Activated CD4-positive, CD25-positive, alpha-beta regulatory T cell treated with anti-CD3 and anti-CD28 coated beads, Interleukin-2, amount 50 U/mL, for 72 hours (primary cell): ENCODE measurements around the gene CXCL14.

Experiments used
- DNase-seq: peaks from one replicate; pipeline ENCODE4 v3.0.0; 2021

CXCL14 gene

DNA sequence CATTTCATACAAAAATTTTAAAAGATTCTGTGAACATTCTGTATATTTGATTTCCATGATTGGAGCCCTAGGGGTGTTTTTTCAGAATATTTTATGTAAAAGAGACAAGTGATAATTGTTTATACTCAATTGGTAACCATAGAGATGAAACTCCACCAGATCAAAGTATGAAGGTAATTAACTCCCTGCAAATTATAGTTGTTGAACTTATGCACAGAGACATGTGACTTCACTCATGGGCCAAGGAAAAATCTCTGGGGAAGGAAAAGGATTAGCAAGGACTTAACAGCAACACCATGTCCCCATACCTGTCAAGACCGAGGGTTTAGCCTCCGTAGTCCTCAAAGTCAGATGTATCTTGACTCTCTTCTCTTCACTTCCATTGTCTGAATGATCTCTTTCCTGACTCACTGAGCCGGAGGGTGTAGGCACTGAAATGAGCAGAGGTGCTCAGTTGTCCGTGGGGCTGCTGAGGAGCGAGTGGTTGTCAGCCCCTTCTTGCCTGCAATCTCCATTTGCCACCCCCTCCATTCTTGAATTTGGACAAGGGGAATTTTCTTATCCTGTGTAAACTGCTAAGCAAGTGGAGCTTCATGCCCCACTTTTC, 17.5 kb upstream of the CXCL14 start:
- no peak for DNase-seq

DNA sequence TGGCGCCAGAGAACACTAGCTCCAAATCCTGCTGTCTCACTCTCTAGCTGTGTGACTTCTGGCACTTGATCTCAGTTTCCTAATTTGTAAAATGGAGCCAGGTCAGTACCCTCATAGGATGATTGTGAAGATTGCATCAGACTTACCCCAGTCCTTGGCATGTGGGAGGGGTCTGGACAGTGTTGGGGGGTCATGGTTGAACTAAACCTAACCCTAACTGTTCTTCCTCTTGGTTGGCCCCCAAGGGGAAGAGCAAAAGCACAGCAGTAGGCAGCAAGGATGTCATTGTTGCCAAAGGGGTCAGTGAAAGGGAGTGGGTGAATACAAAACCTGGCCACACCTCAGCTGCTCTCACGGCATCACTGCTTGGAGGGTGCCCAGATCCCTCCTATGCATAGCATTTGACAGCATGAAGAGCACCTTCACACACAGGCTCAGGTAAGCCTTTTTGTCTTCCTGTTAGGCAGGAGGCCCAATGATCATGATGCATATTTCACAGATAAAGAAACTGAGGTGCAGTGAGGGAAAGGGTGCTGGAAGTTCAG, 15.7 kb upstream of the CXCL14 start:
- DNase-seq: no peak

DNA sequence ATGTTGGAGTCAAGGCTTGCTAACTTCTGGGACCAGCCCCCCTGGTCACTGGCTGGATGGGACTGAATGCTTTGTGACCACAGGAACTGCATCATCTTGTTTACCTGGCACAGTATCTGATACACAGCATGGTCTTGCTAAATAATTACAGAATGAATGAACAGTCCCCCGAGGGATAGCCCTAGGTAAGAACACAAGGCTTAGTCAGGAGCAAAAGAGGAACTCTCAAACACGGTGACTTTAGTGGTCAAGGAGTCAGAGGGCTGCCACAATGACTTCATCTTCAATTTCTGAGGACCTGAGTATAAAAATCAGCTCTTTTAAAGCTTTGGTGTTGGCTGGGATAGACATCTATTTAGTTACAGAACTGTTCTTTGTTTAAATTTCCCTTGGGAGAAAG, 15.1 kb upstream of the CXCL14 start:
- DNase-seq: no peak

DNA sequence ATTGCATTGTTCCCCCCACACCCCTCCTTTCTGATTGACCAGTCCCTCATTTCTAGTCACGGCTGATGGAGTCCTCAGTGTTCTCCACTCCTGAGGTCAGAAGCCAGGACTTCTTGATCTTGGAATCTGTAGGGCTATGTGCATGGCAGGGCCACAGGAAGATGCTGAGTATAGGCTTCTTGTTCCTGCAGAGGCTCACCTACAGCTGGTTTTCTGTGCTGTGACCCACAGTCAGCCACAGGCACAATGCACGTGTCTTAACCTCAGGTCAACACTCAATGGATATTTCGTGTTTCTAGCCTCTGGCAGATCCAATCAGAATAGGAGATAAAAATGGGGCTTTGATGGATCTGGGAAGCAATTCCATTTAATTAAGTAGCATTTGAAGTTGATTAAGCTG, 14.3 kb upstream of the CXCL14 start:
- DNase-seq: no peak

- DNase-seq: no peak
Measured at GRCh38 chr5:135592312-135593045, 13.7 kb upstream of the CXCL14 start.

DNA sequence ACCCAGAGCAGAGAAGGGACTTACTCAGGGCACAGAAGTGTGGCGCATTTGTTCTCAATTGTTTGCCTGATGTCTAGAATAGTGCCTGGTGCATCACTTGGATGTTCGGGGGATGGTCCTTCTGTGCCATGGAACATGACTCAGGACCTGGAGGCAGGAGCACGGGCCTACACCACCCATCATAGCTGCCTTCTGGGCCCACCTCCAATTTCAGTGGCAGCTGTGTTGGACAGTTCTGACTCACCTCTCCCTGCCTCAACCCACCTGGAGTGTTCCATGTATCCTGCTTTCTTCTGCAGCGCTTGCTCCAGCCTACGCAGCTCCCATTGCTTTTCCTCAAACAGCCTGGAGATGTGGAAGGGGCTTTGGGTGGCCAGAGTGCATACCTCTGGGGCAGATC, 12.5 kb upstream of the CXCL14 start:
- DNase-seq: no peak

DNA sequence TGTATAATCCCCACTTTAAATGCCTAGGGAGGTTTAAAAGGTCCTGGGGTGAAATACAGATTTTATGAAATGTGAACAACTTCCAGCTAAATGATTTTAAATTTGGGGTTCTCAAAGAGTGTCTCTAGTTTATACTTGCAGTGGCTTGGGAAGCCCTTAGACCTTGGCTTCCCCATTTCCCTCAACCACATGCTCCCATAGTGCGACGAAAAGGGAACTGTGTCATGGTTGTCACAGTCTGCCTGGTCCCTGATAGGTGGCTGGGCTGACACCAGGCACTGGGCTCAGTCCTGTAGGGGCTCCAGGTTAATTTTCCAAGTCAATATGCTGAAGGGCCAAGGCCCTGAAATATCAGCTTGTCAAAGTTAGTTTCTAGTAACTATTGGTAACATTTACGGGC, 10.4 kb upstream of the CXCL14 start:
- no peak for DNase-seq

DNA sequence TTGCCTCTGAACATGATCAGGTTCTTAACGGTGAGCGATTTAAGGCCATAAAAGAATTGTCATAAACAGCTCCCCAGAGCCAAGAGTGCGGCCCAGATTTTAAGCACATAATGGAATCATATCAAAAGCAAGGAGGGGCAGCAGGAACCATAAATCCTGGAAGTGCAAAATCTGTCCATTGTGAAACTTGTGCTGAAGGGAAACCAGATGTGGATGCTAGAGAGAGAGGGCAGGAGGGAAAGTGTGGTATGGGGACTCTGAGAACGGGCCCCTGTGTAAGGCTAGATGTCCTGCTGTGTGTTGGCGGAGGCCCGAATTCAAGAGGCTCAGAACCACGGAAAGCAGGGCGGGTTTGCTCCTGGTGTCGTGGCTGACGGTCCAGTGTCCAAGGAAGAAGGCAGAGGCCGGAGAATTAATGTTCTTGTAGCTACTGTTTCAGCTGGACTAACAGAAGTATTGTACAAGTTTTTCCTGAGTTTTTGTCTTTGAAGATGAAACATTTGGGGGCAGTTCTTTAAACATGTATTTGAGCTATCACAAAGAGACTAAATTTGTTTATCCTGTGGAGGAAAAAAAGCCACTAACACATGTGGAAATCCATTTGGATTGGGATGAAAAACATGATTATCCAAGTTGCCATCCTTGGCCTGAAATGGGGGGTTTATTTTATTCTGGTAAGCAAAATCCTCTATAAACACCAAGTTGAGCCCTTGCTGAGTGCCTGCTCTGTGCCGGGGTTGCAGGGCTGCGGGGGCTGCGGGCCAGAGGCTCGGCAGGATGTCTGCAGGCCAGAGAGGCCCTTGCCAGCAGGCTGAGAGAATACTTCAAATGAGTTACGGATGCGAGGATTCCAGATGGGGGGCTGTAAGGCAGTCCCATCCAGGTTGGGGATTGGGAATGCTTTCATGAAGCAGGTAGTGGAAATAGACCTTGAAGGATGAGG, 9.2 kb upstream of the CXCL14 start:
- DNase-seq: no peak

DNA sequence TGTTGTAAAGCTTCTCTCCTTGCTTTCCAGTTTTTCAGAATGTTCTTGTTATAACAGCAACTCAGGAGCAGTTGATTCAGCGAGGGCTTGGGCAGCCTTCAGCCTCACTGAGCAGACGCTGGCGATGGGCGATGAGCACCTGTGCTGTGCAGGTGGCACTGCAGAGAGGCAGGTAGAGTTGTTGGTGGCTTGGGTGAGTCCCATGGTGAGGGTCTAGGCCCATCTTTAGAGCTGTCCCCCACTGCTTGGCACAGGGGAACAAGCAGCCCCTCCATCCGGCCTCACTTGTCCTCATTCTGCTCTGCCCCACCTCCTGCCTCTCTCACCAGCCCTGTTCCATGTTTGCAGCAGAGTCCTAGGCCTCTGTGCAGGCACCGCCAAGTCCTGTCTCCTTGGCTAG, 6.1 kb upstream of the CXCL14 start:
- no peak for DNase-seq

DNA sequence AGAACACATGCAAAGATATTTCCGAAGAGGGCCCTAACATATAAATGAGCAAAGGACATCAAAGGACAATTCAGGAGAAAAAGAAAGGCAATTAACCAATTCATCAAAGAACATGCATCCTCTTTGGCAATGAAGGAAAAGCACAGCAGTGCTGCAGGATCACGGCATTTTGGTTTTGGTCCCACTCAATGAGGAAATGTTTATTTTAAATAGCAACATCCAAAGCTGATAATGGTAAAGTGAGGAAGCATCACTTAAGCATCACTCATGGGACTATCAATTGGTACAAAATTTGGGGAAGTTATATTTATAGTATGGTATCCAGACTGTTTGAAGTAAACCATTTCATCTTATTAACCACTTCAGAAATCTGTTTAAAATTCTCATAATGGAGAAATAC, 5.5 kb upstream of the CXCL14 start:
- DNase-seq: no peak

DNA sequence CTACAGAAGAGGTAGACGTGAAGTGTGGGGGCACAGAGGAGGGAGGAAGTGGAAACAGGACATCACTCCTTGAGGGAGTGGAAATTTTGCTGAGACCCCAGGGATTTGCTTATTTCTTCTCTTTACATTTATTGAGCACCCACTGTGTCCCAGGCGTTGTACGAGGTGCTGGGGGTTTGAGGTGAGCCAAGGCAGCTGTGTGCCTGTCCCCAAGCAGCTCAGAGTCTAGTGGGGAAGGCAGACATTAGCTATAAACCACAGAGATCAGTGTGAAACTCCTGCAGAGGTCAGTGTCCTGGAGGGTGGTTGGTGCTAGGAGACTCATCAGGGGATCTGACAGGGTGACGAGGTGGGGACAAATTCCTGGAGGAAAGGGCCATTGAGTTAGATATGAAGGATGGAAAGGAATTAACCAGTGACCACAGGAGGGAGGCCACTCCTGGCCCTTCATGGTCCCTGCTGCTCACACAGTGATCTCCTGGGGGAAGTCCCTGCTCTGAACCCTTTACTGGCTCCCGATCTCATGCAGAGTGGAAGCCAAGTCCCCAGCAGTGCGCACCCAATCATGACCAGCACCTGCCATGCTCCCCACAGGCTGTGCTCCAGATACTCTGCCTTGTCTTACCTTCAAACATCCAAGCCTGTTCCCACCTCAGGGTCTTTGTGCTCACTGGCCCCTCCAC, 3.4 kb upstream of the CXCL14 start:
- DNase-seq: no peak

DNA sequence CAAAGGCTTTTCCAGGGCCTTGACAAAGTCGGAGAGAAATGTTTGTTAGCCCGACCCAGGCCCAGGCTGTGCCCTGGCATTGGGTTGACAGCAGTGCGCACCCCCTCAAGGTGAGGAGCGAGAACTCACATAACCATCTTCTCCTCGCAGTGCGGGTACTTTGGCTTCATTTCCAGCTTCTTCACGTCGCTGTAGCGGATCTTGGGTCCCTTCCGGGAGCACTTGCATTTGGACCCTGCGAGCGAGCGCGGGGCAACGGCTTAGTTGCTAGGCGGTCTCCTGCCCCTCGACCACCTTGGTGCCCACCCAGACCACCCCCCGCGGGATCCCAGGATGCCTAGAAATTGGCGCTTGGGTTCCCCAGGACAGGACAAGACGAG, 496 bp downstream of the CXCL14 start:
- no peak for DNase-seq

GRCh38 chr5:135577421-135577820, 1.4 kb downstream of the CXCL14 start:
- no peak for DNase-seq

- DNase-seq: no peak
Measured at GRCh38 chr5:135576075-135576599, 2.7 kb downstream of the CXCL14 start.

DNA sequence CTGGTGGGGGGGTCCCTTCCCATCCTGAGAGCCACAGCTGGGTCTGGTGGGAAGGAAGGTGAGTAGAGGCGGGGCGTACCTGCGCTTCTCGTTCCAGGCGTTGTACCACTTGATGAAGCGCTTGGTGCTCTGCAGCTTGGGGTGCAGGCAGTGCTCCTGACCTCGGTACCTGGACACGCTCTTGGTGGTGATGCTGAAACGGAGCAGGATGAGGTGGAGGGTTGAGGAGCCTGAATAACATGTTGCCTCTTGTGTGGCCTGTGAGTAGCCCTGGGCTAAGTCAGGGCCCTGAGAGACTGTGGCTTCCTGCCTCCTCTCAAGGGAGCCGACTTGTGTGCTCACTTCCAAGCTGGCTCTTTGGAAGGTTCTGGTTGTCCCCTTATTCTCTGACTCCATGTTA, 4.3 kb downstream of the CXCL14 start:
- DNase-seq: no peak

GRCh38 chr5:135571902-135572301, 6.9 kb downstream of the CXCL14 start:
- no peak for DNase-seq

DNA sequence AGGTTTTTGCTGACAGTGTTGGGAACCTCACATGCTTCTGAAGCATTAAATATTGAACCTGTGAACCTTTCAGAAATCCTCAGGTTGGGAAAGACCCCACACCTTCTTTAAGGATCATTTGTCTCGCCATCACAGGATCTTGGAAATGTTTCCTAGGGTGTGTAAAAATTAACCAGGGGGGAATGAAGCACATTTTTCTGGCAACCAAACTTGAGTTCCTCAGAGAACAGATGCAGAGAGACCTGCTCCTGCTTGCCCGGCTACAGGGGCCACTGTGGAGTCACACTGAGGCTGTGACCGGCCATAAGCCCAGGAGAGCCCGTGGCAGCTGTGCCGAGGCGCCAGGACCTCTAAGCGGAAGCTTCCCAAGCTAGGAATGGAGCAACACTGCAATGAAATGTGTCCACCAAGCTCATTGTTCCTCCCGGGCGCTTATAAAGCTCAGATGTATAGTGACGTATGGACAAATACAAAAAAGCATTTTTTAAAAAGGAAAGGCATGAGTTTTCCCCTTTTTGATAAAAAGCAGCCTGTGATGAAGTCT, 7.7 kb downstream of the CXCL14 start:
- no peak for DNase-seq

DNA sequence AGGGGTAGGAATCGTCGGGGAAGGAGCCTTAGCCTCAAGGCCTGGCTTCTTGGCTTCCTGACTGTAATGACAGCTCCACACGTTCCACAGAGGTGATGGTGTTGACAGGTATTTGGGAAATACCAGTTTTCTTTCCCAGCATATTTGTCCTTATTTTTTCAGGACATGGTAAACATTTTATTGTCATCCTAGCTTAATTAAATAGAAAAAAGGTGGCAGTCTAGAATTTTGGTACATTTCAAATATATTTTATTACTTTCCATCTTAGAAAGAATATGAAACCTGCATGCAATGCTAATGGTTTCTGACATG, 8.4 kb downstream of the CXCL14 start:
- no peak for DNase-seq

GRCh38 chr5:135569755-135570452, 8.9 kb downstream of the CXCL14 start:
- no peak for DNase-seq

DNA sequence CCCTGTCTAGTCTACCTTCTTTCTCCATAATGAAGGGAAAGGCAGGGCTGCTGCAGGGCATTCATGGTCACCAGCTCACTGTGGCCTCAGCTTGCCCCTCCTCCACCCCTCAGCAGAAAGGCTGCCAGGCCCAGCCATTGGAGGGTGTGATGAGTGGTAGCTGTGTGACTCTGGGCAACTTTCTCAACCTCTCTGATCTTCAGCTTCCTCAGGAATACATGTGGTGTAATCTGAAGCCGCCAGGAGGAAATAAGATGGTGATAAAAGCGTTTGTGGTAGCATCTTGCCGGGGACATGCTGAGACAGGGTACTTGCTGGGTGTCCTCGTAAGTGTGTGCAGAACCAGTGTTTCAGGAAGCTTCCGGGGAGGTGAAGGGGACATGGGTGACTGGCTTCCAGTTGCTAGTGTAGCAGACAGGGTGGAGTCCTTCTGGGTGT, 9.8 kb downstream of the CXCL14 start:
- DNase-seq: no peak

DNA sequence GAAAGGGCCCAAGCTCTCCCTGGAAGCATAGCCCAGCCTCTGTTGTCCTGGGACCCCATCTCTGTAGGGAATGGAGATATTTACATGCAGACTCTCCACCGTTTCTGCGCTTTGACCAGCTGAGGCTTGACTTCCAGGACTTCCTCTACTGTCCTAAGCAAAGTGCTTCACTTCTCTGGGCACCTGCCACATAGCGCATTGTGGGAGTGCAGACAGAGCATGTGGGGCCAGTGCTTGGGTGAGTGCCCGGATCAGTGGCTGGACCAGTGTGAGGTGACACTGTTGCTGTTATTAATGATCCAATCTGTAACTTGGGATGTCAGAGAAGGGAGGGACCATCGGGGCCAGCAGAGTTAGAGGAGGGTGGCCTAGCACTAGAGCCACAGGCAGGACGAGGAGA, 10.5 kb downstream of the CXCL14 start:
- no peak for DNase-seq

- DNase-seq: no peak
Measured at GRCh38 chr5:135567661-135568060, 11.1 kb downstream of the CXCL14 start.
